H1 (cell line): ENCODE results near the gene TPST2. TPM values are rescaled to one million over a fixed set of nuclear protein-coding genes. Genes with fewer than 3 reads are reported as not detected.

Experiments used
- ASH2L ChIP-seq: fragments of 200-600, 300-600 bp; sonication (generic); IDR thresholded peaks from one replicate; pipeline ENCODE4 v1.7.1; 2017; ENCODE audit warnings: low read length
- FOSL1 ChIP-seq: IDR thresholded peaks from 2 replicates; pipeline ENCODE4 v1.6.1; 2011; ENCODE audit warnings: mild to moderate bottlenecking, low read depth, low read length, moderate library complexity; ENCODE audit not compliant: insufficient read depth
- RFX5 ChIP-seq: IDR thresholded peaks from 2 replicates; pipeline ENCODE4 v1.6.1; 2011; ENCODE audit warnings: low read depth, low read length, improper control_type of control experiment, borderline replicate concordance
- SRF ChIP-seq: IDR thresholded peaks from 2 replicates; pipeline ENCODE4 v1.6.1; 2011; ENCODE audit warnings: mild to moderate bottlenecking, low read depth, low read length, moderate library complexity
- TCF12 ChIP-seq: IDR thresholded peaks from 2 replicates; pipeline ENCODE4 v1.6.1; 2011; ENCODE audit warnings: low read depth, mild to moderate bottlenecking, low read length
- polyA plus RNA-seq, 7 experiments: library from polyadenylated mRNA; depleted of rRNA in 3 of 7; stranded (reverse) in 5 of 7; unstranded in 2 of 7; fragments of >200 nt in 5 of 7; fragments of 200-250 nt in 2 of 7; gene quantifications; 1 replicate in 5 of 7; 2 replicates in 1 of 7; 4 replicates in 1 of 7; pipeline versions ENCODE4 v1.2.1 to v1.2.3, GENCODE V29; 2011 to 2013; ENCODE audit warnings: missing spikeins in 2 of 7, mixed read lengths in 2 of 7
- total RNA-seq: library from RNA; stranded (reverse); fragmentation: NEBNext Ultra II Directional; extraction: Animal tissue kit (Norgen Biotek cat#: 25700); gene quantifications from 2 replicates; pipeline ENCODE4 v1.2.1, GENCODE V29; 2021

TPST2 gene
- total and polyA plus RNA-seq, 2 of the 8 experiments (the other 6 are each of a cell fraction or from before 2014, with no cell fraction given): 58.8 to 143 TPM

- TF ChIP-seq ASH2L (no peak), TCF12 (no peak), RFX5 (no peak), SRF (no peak), FOSL1 (no peak)
Measured at GRCh38 chr22:26549902-26550497, 39.9 kb downstream of the TPST2 start (continued).
